GM12892 (cell line): ENCODE data around the gene LRP10.

Source experiments
- POLR2AphosphoS5 ChIP-seq: IDR thresholded peaks from 2 replicates; pipeline ENCODE4 v1.6.1; 2011; ENCODE audit warnings: low read depth, low read length, control low read depth
- TAF1 ChIP-seq: IDR thresholded peaks from 2 replicates; pipeline ENCODE4 v1.6.1; 2011; ENCODE audit warnings: low read depth, mild to moderate bottlenecking, control low read depth, low read length, borderline replicate concordance

DNA sequence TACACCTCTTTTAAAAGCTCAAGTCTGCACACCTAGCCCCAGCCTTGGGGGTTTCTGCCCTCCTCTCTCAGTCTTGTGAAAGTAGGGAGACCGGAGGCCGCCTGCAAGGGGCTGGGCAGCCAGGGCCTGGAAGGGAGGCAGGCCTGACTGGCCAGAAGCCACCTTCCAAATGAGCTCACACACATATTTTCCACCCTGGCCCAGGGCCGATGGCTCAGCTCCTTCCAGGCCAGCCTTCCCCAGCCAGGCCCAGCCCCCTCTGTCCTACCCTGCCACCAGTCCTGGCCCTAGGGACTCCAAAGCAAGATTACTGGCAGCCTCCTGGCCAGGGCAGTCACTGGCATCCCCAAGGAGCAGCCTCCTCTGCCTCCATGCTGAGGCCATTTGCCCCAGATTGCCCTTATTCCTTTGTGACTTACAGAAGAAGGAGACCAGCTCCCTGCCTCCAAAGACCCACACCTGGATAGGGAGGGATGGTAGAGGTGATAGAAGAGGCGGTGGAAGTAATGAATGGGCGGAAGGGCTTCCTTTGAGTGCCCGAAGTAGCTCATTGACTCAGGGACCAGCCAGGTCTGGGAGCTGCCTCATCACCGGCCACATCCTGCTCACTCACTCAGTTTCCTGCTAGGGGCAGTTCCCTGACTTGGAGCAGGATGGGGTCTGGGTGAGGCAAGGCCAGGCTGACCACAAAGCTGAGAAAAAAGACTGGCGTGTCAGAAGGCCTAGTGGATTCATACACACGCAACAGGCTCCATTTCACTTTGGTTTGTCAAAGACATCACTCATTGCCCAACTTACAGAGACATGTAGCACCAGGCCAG, 20.4 kb upstream of the LRP10 start:
- TF ChIP-seq TAF1 (no peak), POLR2AphosphoS5 (no peak)
